Activated CD8-positive, alpha-beta T cell treated with anti-CD3 and anti-CD28 coated beads, Interleukin-2, amount 10 ng/mL, durations not matched to agents 7 days and 5 days (primary cell): Measurements from ENCODE around the gene ECT2. TPM values are rescaled to one million over a fixed set of nuclear protein-coding genes. Genes with fewer than 3 reads are reported as not detected.

Experiments used
- ATAC-seq: fragments of 150-1000 bp; cut with Tn5 transposase; one replicate; pipeline ENCODE4 v1.10.0; 2021; ENCODE audit warnings: moderate library complexity
- CTCF ChIA-PET: fragments of 350-600 bp; sonication (Branson Sonifier 250); formaldehyde crosslinking; loops from one replicate; lab custom pipeline; 2021; ENCODE audit warnings: antibody characterized with exemption; lab: Charles Lee
- POLR2A ChIA-PET: fragments of 350-600 bp; sonication (Branson Sonifier 250); formaldehyde crosslinking; loops from one replicate; lab custom pipeline; 2021; ENCODE audit warnings: antibody characterized with exemption; lab: Charles Lee
- DNase-seq: peaks from one replicate; pipeline ENCODE4 v3.0.0-alpha.2; 2020
- H3K27ac Mint-ChIP-seq: one replicate; pipeline ENCODE4 v1.8.0; 2021; ENCODE audit warnings: mild to moderate bottlenecking, mixed read lengths
- H3K27me3 Mint-ChIP-seq: one replicate; pipeline ENCODE4 v1.8.0; 2021; ENCODE audit warnings: low read depth, mixed read lengths
- H3K36me3 Mint-ChIP-seq: one replicate; pipeline ENCODE4 v1.8.0; 2021; ENCODE audit warnings: low read depth, mixed read lengths
- H3K4me1 Mint-ChIP-seq: one replicate; pipeline ENCODE4 v1.8.0; 2021; ENCODE audit warnings: low read depth, mixed read lengths
- H3K4me3 Mint-ChIP-seq: one replicate; pipeline ENCODE4 v1.8.0; 2021; ENCODE audit warnings: mild to moderate bottlenecking, mixed read lengths
- H3K9me3 Mint-ChIP-seq: one replicate; pipeline ENCODE4 v1.8.0; 2022; ENCODE audit warnings: mixed read lengths; ENCODE audit not compliant: insufficient read depth
- total RNA-seq, 2 experiments: library from RNA; stranded (reverse); gene quantifications; one replicate each; pipeline ENCODE4 v1.2.3, GENCODE V29; 2021

The ECT2 gene
- total RNA-seq, 2 experiments from 2014 or later = 57.2 to 70.1 TPM

DNA sequence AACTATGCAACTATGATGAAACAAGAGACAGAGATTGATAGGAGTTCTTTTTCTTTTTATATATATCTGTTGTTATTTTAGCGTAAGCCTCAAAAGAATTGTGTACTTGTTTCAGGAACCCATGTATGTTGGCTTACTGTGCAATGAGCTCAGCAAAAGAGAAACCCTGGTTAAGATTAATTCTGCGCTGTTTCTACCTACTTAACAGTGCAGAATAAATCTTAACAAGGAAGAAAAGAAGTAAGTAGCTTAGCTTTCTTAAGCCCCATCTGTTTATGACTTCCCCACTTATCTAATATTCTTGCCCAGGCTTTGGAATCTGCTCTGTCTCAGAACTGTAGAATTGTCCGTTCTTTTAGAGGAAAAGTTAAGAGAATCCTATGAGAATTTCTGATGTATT, 27.4 kb downstream of the ECT2 start:
- peaks cover 57% of the 10 kb centered on the region for H3K36me3 Mint-ChIP-seq
- no peaks in the 10 kb centered on the region for H3K4me1 Mint-ChIP-seq
- H3K9me3 Mint-ChIP-seq = no peaks in the 10 kb centered on the region
- no peak for DNase-seq
- ATAC-seq = no peak
- POLR2A ChIA-PET = no interaction called here
- H3K27ac Mint-ChIP-seq = no peak overlapping the region
- H3K27me3 Mint-ChIP-seq = no peaks in the 10 kb centered on the region
- no peak overlapping the region for H3K4me3 Mint-ChIP-seq
- CTCF ChIA-PET = no interaction called here

DNA sequence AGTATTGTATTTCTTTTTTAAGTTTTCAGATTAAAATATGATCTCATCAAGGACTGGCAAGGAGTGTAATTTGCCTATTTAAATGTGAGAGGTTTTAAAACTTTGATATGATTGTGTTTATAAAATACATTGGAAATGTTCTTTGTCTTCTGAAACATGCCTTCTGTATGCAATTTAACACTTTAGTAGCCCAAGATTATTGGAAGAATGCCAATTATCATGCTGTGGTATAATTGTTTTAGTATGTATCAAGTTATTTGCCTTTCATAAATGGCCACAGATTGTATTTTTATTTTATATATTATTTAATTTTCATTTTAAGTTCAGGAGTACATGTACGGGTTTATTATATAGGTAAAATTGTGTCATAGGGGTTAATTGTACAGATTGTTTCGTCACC, 31.7 kb downstream of the ECT2 start:
- Mint-ChIP-seq H3K9me3 (no peaks in the 10 kb centered on the region), H3K4me1 (no peaks in the 10 kb centered on the region), H3K36me3 (peaks cover 45% of the 10 kb centered on the region), H3K4me3 (no peak overlapping the region), H3K27ac (no peak overlapping the region), H3K27me3 (no peaks in the 10 kb centered on the region)
- ATAC-seq = no peak
- DNase-seq = no peak
- ChIA-PET POLR2A (no interaction called here), CTCF (no interaction called here)

DNA sequence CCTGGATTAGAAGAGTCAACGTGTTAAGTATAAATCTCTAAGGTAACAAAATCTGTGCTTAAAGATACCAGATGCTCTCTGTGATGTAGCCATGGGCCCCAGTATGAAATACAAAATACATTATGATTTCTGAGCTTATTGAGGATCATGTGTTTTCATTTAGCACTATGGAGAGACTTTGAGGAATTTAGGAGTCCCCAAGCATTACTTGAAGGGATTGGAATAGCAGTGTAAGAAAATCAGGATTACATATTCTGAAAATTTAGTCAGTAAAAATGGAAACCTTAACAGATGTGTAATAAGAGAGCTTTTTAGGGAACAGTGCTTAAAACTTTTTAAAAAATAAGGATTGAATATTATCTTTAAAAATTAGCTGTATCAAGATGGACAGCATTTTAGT, 35.5 kb downstream of the ECT2 start:
- no peaks in the 10 kb centered on the region for H3K9me3 Mint-ChIP-seq
- H3K36me3 Mint-ChIP-seq = peaks cover 56% of the 10 kb centered on the region
- CTCF ChIA-PET = no interaction called here
- H3K27ac Mint-ChIP-seq = no peak overlapping the region
- ATAC-seq = no peak
- DNase-seq = no peak
- POLR2A ChIA-PET = no interaction called here
- no peak overlapping the region for H3K4me3 Mint-ChIP-seq
- H3K4me1 Mint-ChIP-seq = no peaks in the 10 kb centered on the region
- no peaks in the 10 kb centered on the region for H3K27me3 Mint-ChIP-seq

DNA sequence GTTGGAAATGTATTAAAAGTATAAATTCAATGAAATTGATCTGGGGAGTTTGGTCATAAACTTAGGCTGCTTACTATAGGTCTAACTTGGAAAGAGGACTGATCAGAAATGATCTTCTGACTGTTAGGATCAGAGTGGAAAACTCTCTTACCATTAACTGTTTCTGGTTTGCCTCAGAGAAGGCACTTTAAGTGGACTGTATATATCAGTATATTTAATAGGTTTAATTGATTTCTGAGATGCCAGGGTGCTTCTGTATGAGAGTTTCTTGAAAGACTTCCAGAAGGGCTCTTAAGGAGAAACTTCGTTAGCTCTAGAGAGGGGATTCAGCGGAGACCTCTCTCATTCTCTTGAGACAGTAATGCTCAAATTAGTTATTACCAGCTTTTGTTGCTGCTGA, 36.5 kb downstream of the ECT2 start:
- no peak overlapping the region for H3K4me3 Mint-ChIP-seq
- ChIA-PET CTCF (no interaction called here), POLR2A (no interaction called here)
- peaks cover 64% of the 10 kb centered on the region for H3K36me3 Mint-ChIP-seq
- no peaks in the 10 kb centered on the region for H3K27me3 Mint-ChIP-seq
- H3K4me1 Mint-ChIP-seq = no peaks in the 10 kb centered on the region
- no peak for ATAC-seq
- DNase-seq = no peak
- H3K9me3 Mint-ChIP-seq = no peaks in the 10 kb centered on the region
- H3K27ac Mint-ChIP-seq = no peak overlapping the region

DNA sequence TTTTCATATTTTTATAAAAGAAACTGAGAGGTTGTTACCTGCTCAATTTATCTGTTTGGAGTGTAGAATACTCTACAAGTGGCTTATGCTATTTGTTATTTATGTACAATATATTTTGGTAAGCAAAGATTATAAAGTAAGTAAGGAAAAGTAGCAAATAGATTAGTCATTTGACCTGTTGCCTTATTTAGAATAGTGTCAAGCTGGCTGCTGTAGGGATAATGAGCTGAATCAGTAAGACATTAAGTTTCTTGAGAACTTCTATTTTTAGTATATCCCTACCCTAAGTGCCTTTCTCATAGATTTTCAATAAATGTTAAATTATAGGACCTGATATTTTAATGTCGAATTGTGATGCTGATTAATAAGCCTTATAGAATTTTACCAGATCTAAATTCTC, 37.2 kb downstream of the ECT2 start:
- no peaks in the 10 kb centered on the region for H3K9me3 Mint-ChIP-seq

DNA sequence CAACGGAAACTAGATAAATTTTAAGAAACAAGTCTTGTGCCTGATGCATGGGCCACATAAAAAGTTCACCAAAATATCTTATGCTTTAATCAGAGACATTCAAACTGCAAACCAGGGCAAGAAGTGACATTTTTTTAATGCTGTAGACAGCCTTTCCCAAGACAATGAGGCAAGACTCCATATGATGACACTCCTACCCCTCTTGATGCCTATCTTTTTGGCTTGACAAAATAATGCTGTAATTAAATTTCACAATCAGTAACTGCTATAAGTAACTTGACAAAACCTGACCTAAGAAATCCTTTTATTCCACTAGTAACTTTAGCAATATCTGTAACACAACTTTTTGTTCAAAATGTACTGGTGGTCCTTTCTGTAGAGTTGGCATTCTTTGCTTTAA, 48.7 kb downstream of the ECT2 start:
- H3K27ac Mint-ChIP-seq = no peak overlapping the region
- no peaks in the 10 kb centered on the region for H3K9me3 Mint-ChIP-seq
- ChIA-PET POLR2A (interaction anchor here (1.5 kb wide), 1 partner anchor 16 kb away, joined by 3 read pairs; no protein-coding TSS in a partner anchor), CTCF (no interaction called here)
- no peaks in the 10 kb centered on the region for H3K27me3 Mint-ChIP-seq
- no peak for ATAC-seq
- no peak for DNase-seq
- H3K4me1 Mint-ChIP-seq = peaks cover 4% of the 10 kb centered on the region
- peaks cover 50% of the 10 kb centered on the region for H3K36me3 Mint-ChIP-seq
- H3K4me3 Mint-ChIP-seq = no peak overlapping the region

More for the DNA sequence above, 37.2 kb downstream of the ECT2 start:
- H3K36me3 Mint-ChIP-seq = peaks cover 66% of the 10 kb centered on the region
- no peaks in the 10 kb centered on the region for H3K4me1 Mint-ChIP-seq
- ATAC-seq = no peak
- ChIA-PET POLR2A (no interaction called here), CTCF (no interaction called here)
- DNase-seq = no peak
- no peaks in the 10 kb centered on the region for H3K27me3 Mint-ChIP-seq
- H3K4me3 Mint-ChIP-seq = no peak overlapping the region
- no peak overlapping the region for H3K27ac Mint-ChIP-seq

- POLR2A ChIA-PET = interaction anchor here (0.7 to 1.5 kb wide), 4 partner anchors 15 to 29 kb away, joined by 3 to 4 read pairs (median 3); no protein-coding TSS in a partner anchor
- Mint-ChIP-seq H3K36me3 (peaks cover 51% of the 10 kb centered on the region), H3K9me3 (no peaks in the 10 kb centered on the region), H3K4me3 (no peak overlapping the region), H3K4me1 (peaks cover 4% of the 10 kb centered on the region), H3K27ac (no peak overlapping the region), H3K27me3 (no peaks in the 10 kb centered on the region)
- no peak for ATAC-seq
- no peak for DNase-seq
- CTCF ChIA-PET = no interaction called here
Measured at GRCh38 chr3:172800156-172800555, 49.6 kb downstream of the ECT2 start.

DNA sequence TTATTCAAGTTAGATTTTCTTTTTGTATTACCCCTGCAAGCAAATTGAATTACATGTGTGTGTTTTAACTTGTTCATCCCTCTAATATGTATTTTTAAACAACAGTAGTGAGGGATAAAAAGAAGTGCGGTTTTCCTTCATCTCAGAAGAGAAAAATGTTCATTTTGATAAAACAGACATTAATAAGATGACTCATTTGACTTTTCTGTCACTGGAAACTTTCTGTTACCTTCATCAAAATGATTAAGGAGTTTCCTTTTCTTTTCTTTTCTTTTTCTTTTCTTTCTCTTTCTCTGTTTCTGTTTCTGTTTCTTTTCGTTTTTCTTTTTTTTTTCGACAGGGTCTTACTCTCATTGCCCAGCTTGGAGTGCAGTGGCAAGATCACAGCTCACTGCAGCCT, 53.0 kb downstream of the ECT2 start:
- Mint-ChIP-seq H3K9me3 (no peaks in the 10 kb centered on the region), H3K4me3 (no peak overlapping the region), H3K36me3 (peaks cover 50% of the 10 kb centered on the region), H3K27me3 (no peaks in the 10 kb centered on the region), H3K27ac (no peak overlapping the region), H3K4me1 (peaks cover 4% of the 10 kb centered on the region)
- POLR2A ChIA-PET = no interaction called here
- no peak for ATAC-seq
- DNase-seq = no peak
- CTCF ChIA-PET = no interaction called here

GRCh38 chr3:172804323-172804722, 53.8 kb downstream of the ECT2 start:
- ChIA-PET POLR2A (no interaction called here), CTCF (interaction anchor here (0.8 kb wide), 1 partner anchor 9 kb away, joined by 5 read pairs; no protein-coding TSS in a partner anchor)
- DNase-seq (no peak), ATAC-seq (no peak)
- Mint-ChIP-seq H3K4me1 (peaks cover 4% of the 10 kb centered on the region), H3K27me3 (no peaks in the 10 kb centered on the region), H3K27ac (no peak overlapping the region), H3K9me3 (no peaks in the 10 kb centered on the region), H3K36me3 (peaks cover 50% of the 10 kb centered on the region), H3K4me3 (no peak overlapping the region)

DNA sequence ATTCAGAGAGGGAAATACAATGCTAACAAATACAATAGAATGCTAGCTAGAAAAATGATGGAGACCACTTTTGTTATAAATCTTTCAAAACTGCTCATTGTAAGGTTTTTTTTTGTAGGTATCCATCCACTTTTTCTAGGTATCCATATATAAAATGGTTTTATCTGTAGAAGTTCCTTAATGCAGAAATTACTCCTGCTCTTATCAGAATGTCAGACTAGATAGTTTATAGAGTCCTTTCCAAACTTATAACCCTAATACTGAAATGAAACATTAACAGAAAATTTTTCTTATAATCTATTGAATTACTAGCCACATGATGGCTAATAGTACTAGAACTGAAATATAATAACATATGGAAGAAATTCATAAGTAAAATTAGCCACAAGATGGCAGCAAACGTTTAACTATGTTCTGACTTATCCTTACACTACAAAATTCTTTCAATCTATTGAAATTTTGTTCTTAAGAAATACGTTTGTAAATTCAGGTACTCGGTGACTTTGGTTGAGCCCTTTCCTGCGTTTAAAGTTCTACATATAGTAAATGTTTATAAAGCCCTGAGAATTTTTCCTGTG, 58.5 kb downstream of the ECT2 start:
- no peak for DNase-seq
- Mint-ChIP-seq H3K4me3 (no peak overlapping the region), H3K4me1 (no peaks in the 10 kb centered on the region), H3K36me3 (peaks cover 34% of the 10 kb centered on the region), H3K27ac (no peak overlapping the region), H3K9me3 (no peaks in the 10 kb centered on the region), H3K27me3 (no peaks in the 10 kb centered on the region)
- no peak for ATAC-seq
- ChIA-PET POLR2A (no interaction called here), CTCF (no interaction called here)

GRCh38 chr3:172811099-172811498, 60.6 kb downstream of the ECT2 start:
- POLR2A ChIA-PET = no interaction called here
- CTCF ChIA-PET = interaction anchor here (1.4 kb wide), 1 partner anchor 61 kb away, joined by 3 read pairs; the partner anchor contains the start of gene ECT2
- Mint-ChIP-seq H3K4me1 (no peaks in the 10 kb centered on the region), H3K27ac (no peak overlapping the region), H3K36me3 (peaks cover 30% of the 10 kb centered on the region), H3K27me3 (no peaks in the 10 kb centered on the region), H3K9me3 (no peaks in the 10 kb centered on the region), H3K4me3 (no peak overlapping the region)
- no peak for ATAC-seq
- no peak for DNase-seq

GRCh38 chr3:172813462-172813861, 62.9 kb downstream of the ECT2 start:
- ATAC-seq (no peak), DNase-seq (no peak)
- no peaks in the 10 kb centered on the region for H3K4me1 Mint-ChIP-seq
- POLR2A ChIA-PET = no interaction called here
- no peaks in the 10 kb centered on the region for H3K27me3 Mint-ChIP-seq
- CTCF ChIA-PET = interaction anchor here (1.2 kb wide), 1 partner anchor 9 kb away, joined by 5 read pairs; no protein-coding TSS in a partner anchor
- no peaks in the 10 kb centered on the region for H3K9me3 Mint-ChIP-seq
- no peak overlapping the region for H3K4me3 Mint-ChIP-seq
- no peak overlapping the region for H3K27ac Mint-ChIP-seq
- H3K36me3 Mint-ChIP-seq = peaks cover 30% of the 10 kb centered on the region
